HG02610 (cell line): ENCODE results near the gene PGPEP1.
"Not testable (repeated sequence)": the region's sequence is repeated elsewhere in the genome, so short reads cannot be mapped to it uniquely, and the experiment has no call there.

Experiments used
- ATAC-seq: cut with Tn5 transposase; IDR thresholded peaks from one replicate; pipeline ENCODE4 v1.9.1; 2021; ENCODE audit warnings: mild to moderate bottlenecking, moderate library complexity; ENCODE audit not compliant: unreplicated experiment

The PGPEP1 gene

DNA sequence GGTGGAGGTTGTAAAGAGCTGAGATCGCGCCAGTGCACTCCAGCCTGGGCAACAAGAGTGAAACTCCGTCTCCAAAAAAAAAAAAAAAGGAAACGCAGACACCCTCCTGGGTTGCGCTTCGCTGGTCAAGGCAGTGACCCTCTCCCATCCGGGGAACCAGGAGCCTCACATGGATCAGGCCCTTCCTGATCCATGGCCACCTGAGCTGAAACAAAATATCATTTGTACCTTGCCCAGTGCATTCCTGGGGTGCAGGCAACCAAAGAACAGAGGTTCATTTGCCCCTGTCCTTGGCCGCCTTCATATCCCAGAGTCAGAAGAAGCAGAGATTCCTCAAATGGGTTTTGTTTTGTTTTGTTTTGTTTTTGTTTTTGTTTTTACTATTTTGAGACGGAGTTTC is 9.5 kb upstream of the PGPEP1 start:
- no peak for ATAC-seq

DNA sequence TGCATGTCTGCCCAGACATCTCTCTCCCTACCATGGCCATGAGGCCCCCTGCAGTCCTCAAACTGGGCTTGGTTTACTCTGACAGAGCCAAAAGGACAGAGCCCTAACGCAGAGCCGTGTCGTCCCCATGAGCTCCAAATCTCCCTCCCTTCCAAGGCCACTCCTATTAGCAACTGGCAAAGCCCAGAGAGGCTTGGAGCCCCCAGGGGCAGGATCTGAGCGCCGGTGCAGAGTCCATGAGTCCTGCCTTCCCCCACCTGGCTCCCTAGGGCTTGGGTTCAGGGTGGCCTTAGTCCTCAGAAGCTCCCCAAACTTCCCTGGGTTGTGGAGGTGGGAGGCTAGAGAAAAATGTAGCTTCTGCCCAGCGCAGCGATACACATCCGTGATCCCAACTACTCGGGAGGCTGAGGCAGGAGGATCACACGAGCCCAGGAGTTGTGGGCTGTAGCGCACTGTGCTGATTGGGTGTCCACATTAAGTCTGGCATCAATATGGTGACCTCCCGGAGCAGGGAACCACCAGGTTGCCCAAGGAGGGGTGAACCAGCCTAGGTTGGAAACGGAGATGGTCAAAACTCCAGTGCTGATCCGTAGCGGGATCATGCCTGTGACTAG is 7.4 kb upstream of the PGPEP1 start:
- no peak for ATAC-seq

DNA sequence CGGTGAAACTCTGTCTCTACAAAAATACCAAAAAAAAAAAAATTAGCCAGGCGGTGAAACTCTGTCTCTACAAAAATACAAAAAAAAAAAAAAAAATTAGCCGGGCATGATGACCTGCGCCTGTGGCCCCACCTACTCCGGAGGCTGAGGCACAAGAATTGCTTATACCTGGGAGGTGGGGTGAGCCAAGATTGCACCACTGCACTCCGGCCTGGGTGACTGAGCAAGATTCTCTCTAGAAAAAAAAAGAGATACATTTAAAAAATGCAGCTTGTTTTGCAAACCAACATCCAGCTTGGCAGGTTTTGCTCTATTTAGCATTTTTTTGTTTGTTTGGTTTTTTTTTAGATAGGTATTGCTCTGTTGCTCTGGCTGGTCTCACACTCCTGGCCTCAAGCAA is 6.7 kb upstream of the PGPEP1 start:
- ATAC-seq = no peak

DNA sequence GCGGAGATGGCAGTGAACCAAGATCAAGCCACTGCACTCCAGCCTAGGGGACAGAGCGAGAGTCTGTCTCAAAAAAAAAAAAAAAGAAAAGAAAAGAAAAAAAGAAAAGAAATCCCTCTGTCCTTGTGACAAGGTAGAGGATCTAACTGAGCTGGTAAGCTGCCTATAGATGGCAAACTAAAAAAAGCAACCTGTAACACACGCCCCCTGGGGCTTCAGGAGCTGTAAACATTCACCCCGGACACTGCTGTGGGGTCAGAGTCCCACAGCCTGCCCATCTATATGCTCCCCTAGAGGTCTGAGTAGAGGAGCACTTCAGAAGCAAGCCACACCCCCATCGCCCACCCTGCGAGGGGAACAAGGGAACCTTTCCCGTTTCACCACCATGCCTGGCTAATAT is 4.3 kb upstream of the PGPEP1 start:
- ATAC-seq = no peak

DNA sequence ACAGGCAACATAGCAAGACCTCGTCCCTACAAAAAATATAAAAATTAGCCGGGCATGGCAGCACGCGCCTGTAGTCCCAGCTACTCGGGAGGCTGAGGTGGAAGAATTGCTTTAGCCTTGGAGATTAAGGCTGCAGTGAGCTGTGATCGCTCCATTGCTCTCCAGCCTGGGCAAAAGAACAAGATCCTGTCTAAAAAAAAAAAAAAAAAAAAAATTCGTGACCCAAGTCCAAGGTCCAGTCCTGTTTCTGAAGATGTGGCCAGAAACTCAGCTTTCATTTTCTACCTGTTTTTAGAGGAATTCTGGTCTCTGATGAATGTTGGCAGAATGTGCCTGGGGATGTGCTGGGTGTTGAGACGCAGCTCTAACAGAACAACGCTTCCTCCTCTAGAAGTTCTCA is 1.9 kb upstream of the PGPEP1 start:
- no peak for ATAC-seq

DNA sequence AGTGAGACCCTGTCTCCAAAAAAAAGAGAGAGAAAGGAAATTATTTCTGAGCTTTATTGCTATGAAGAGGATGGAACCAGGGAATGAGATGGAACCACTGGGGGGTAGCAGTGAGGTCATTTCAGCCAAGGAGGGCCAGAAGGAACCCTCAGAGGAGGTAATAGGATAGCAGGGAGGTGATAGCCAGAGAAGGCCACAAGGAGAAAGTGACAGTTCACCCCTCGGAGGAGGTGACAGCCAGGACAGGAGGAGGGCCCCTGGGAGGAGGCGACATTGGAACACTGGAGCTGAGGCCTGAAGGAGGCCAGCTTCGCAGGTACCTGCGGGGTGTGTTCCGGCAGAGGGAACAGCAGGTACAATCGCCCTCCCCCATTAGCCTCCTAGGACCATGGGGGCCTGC is 675 bp upstream of the PGPEP1 start:
- ATAC-seq = no peak

DNA sequence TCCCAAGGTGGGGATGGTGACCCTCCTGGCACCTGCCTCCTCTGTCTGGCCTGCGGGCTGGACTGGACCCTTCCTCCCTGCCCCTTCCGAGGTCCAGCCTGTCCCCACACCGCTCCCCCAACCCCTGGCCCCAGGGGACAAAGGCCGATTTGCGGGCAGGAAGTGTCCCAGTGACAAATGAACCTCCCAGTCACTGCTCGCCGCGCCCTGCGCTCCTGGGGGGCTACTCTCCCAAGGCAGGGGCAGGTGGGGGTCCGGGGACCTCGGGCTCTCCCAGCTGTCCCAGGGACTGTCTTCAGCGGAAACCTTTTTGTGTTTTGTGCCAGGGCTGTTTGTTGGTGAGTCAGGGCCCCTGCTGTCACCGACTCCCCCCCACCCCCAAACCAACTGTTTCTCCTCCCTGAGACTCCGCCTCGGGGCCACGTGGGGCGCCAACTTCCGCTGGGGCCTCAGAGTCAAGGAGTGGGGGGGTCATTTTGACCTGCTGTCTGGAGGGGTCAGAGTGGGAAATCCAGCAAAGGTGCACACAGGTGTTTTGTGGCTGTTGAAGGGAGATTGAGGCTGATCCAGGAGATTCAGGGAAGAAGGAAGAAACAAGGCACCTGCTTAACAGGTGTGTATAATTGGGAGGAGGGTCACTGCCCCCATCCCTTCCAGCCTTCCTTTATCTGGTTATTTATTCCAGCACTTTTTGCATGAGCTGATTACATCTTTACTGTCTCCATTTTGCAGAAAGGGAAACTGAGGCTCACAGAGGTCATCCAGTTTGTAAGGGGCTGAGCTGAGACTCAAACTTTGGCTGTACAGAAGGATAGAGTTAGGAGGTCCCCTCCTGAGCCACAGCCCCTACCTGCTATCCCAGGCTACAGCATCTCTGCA is 831 bp downstream of the PGPEP1 start:
- ATAC-seq = no peak

DNA sequence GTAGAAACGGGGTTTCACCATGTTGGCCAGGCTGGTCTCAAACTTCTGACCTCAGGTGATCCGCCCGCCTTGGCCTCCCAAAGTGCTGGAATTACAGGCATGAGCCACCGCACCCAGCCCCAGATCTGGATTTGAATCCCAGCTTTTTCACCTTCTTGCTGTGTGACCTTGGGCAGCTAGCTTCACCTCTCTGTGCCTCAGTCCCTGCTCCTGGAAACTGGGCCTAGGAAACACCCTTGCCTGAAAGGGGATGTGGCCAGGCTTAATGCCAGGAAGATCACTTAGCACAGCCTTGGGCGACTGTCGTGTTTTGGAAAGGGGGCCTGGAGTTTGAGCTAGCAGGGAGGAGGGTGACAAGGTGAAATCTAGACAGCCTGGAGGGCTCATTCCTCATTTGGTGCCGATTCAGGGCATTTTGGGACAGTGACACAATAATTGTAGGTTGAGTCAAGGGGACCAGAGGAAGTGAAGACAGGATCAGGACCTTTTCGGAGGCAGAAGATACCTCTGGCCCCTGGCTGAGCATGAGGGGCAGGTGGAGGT is 1.8 kb downstream of the PGPEP1 start:
- ATAC-seq = no peak

DNA sequence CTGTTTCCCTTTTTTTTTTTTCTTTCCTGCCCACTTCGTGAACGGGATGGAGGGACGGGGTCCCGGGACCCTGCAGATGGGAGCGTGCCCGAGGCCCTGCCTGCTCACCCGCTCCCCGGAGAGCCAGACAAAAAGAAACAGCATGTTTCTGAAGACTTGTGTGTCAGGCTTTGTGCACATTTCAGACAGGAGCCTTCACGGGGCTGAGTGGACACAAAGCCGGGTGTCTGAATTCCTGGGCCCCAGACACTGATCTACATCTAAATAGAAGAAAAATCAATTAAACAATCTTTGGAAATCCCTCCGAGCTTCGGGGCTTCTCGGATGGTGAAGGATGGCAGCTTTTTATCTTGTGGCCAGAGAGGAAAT is 4.2 kb downstream of the PGPEP1 start:
- ATAC-seq = no peak

DNA sequence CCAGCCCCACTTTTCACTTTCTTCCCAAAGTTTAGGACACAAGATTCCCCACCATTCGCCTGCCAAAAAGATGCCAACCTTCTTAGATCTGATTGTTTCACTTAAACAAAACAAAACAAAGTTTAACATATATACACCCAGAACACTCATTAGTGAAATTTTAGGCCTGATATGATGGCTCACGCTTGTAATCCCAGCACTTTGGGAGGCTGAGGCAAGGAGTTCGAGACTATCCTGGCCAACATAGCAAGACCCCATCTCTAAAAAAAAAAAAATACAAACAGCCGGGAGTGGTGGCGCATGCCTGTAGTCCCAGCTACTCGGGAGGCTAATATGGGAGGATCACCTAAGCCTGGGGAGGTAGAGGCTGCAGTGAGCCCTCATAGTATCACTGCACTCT is 4.9 kb downstream of the PGPEP1 start:
- ATAC-seq = no peak

DNA sequence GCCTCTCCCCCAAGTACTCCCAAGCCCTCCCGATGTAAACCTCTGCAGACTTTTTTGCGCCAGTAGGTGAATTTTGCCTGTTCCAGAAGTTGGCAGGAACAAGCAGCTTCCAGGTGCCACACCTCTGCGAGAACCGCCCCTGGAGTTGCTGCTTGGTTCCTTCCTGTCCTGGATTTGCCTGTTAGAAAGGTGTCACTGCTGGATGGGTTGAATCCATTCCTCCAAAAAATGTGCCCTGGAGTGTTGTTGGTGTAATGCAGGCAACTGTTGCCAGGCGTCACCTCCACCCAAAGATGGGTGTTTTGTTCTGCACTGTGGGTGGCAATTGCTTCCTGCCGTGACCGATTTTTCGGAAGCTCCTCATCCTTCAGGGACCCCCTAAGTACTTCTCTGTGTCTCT is 5.7 kb downstream of the PGPEP1 start:
- no peak for ATAC-seq

DNA sequence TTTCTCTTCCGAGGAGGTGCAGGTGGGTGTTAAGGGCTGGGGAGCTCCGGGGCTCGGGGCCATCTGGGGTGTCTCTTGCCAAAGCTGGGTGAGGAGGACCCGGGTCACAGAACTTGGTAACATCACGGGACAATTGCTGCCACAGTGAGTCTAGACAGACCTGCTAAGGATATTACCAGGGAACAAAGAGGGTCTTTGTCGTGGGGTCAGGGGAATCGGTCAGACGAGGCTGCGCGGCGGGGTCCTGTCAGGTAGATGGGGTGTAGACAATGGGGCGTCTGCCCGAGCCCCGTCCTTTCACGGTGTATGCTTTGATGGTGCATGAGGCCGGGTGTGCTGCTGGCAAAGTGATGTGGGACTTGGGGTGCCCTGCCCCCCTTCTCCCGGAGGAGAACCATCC is 7.8 kb downstream of the PGPEP1 start:
- ATAC-seq = no peak

DNA sequence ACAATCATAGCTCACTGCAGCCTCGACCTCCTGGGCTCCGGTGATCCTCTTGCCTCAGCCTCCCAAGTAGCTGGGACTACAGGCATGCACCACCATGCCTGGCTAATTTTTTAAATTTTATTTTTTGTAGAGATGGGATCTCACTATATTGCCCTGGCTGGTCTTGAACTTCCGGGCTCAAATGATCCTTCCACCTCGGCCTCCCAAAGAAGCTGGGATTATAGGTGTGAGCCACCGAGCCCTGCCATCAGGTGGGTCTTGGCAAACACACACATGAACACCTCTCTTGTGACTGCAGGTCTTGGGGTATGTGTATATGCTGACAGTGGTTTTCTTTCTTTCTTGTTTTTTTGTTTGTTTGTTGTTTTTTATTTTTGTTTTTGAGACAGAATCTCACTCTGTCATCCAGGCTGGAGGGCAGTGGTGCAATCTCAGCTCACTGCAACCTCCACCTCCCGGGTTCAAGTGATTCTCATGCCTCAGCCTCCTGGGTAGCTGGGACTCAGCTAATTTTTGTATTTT is 8.5 kb downstream of the PGPEP1 start:
- ATAC-seq = not testable (repeated sequence)

DNA sequence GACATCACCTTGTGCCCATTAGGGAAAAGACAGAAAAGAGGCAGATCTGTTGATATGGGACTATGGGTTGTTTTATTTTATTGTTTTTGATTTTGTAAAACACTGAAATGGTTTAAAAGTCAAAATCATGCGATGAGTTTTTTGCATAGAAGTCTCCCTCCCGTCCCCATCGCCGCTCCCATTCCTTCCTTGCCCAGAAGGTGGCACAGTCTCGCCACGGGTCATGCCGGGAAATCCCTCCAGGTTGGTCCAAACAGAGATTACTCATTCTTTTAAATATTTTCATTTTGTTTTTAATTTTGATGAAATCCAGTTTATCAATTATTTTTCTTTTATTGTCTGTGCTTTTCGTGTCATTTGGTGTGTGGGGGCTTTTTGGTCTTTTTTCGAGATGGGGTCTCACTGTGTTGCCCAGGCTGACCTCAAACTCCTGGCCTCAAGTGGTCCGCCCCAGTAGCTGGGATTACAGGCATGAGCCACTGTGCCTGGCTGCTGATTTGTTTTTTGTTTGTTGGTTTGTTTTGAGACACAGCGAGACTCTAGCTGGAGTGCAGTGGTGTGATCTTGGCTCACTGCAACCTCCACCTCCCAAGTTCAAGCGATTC is 9.2 kb downstream of the PGPEP1 start:
- no peak for ATAC-seq

DNA sequence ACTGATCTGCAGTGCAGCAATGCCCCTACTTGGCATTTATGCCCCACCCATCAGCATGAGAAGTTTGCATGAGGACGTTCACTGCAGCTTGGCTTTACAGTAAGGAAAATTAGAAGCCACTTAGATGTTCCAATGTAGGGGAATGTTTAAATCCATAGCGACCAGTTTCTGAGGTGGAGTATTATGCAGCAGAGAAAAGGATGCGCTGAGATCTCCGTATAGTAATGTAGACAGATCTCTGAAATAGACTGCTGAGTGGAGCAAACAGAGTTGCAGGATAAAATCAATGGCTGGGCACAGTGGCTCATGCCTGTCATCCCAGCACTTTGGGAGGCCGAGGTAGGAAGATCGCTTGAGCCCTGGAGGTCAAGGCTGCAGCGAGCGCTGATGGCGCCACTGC is 10.1 kb downstream of the PGPEP1 start:
- ATAC-seq = no peak

DNA sequence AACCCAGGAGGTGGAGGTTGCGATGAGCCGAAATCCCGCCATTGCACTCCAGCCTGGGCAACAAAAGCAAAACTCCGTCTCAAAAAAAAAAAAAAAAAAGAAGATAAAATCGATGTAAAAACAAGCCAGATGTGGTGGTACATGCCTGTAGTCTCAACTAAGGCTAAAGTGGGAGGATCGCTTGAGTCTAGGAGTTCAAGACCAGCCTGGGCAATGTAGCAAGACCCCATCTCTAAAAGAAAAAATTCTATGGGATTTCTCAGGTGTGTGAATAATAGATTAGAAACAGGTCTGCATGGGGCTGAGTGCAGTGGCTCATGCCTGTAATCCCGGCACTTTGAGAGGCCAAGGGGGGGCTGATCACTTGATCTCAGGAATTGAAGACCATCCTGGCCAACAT is 11.1 kb downstream of the PGPEP1 start:
- ATAC-seq = no peak

DNA sequence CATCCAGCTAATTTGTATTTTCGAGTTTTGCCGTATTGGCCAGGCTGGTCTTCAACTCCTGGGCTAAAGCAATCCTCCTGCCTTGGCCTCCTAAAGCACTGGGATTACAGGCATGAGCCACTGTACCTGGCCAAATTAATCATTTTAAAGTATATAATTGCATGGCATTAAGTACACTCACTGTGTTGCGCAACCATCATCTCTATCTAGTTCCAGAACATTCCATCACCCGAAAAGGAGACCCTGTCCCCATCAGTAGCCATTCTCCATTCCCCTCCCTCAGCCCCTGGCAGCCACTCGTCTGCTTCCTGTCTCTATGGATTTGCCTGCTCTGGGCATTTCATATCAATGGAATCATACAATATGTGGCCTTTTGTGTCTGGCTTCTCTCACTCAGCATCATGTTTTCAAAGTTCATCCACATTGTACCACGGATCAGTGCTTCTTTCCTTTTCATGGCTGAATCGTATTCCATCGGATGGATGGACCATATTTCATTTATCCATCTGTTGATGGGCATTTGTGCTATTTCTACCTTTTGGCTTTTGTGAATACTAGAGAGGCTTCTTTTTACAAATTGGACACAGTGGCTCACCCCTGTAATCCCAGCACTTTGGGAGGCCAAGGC is 13.1 kb downstream of the PGPEP1 start:
- ATAC-seq = no peak

DNA sequence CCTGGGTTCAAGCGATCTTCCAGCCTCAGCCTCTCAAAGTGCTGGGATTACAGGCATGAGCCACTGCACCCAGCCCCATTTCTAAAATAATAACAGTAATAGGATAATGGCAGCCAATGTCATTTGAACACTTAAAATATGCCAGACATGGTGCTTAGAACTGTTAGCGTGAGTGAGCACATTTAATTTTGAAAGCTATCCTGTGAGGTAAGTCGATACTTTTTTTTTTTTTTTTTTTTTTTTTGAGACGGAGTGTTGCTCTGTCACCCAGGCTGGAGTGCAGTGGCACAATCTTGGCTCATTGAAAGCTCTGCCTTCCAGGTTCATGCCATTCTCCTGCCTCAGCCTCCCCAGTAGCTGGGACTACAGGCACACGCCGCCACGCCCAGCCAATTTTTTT is 14.3 kb downstream of the PGPEP1 start:
- not testable (repeated sequence) for ATAC-seq

DNA sequence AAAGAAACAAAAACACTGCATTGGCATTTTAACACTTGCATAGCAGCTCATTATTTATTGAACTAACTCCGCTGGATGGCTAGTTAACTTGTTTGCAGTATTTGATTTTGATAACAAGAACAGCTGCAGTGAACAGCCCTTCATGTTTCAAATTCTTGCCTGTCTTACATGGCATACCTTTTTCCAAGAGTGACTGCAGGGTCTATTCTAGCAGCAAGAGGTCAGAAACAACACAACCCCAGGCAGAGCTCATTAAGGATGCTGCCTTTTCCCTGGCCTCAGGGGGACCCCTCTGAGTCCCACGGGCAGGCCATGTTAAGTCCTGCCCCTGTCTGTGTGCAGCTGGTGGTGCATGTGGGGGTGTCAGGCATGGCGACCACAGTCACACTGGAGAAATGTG is 16.6 kb downstream of the PGPEP1 start:
- no peak for ATAC-seq

DNA sequence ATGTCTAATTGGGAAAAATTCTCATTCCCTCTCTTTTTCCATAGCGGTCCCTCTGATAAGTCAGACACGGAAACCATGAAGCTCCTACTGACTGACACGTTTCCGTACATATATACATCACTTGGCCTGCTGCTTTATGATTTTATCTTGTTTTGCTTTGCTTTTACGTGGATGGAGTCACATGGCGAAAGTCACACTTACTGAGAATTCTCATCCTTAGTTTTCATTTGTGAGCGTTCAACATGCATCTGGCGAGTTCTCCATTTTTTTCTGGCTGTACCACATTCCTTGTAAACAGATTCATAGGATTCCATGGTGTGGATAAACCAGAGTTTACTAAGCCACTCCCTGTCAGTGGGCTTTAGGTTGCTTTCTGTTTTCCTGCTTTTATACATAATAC is 21.2 kb downstream of the PGPEP1 start:
- ATAC-seq = no peak

DNA sequence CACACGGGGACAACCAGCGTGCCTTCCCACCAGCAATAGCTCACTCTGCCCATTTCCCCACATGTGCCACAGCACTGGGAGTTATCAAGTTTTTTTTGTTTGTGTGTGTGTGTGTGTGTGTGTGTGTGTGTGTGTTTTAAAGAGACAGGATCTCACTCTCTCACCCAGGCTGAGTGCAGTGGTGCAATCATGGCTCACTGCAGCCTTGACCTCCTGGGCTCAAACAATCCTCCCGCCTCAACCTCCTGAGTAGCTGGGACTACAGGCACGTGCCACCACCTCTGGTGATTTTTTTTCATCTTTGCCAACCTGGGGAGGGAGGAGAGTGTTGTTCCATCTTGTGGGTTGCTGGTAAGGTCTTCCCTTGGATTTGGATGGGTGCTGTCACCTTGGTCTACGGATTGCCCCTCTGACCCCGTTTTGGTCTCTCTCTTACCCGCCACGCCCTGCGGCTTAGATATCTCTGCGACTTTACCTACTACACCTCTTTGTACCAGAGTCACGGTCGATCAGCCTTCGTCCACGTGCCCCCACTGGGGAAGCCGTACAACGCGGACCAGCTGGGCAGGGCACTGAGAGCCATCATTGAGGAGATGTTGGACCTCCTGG is 22.6 kb downstream of the PGPEP1 start:
- no peak for ATAC-seq
